Hepatocyte (in vitro differentiated cells): ENCODE results near the gene ITSN1.

Experiments
- EZH2 ChIP-seq: fragments of 200-600 bp; sonication (generic); IDR thresholded peaks from 2 replicates; pipeline ENCODE4 v1.6.1; 2016; ENCODE audit warnings: antibody characterized with exemption, mild to moderate bottlenecking, borderline replicate concordance
- EZH2phosphoT487 ChIP-seq: fragments of 200-600 bp; sonication (generic); IDR thresholded peaks from one replicate; pipeline ENCODE4 v1.6.1; 2018; ENCODE audit warnings: antibody characterized with exemption, mild to moderate bottlenecking, low read depth, moderate library complexity; ENCODE audit not compliant: unreplicated experiment, severe bottlenecking
- TF ChIP-seq, protein P1 (sequence below): fragments of 200-600 bp; sonication (generic); IDR thresholded peaks from 2 replicates; pipeline ENCODE4 v1.5.1; 2016; ENCODE audit warnings: antibody characterized with exemption, mild to moderate bottlenecking; ENCODE audit not compliant: poor library complexity

DNA sequence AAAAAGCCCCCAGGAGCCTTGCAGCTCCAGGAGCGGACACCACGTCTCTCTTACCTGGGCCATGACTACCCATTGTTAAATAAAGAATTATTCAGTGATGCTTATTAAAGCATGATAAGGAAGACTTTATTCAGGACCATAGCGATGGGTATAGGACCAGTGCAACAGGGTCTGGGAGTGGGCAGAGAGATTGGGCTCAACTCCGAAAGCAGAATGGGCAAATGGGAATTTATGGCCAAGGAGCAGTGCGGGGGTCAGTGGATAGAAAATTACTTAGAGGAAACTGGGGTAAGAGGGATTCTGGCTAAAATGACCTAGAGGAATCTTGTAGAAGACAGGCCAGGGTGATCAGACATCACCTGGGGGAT is 273.9 kb downstream of the ITSN1 start:
- TF ChIP-seq, protein P1, sequence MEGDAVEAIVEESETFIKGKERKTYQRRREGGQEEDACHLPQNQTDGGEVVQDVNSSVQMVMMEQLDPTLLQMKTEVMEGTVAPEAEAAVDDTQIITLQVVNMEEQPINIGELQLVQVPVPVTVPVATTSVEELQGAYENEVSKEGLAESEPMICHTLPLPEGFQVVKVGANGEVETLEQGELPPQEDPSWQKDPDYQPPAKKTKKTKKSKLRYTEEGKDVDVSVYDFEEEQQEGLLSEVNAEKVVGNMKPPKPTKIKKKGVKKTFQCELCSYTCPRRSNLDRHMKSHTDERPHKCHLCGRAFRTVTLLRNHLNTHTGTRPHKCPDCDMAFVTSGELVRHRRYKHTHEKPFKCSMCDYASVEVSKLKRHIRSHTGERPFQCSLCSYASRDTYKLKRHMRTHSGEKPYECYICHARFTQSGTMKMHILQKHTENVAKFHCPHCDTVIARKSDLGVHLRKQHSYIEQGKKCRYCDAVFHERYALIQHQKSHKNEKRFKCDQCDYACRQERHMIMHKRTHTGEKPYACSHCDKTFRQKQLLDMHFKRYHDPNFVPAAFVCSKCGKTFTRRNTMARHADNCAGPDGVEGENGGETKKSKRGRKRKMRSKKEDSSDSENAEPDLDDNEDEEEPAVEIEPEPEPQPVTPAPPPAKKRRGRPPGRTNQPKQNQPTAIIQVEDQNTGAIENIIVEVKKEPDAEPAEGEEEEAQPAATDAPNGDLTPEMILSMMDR = no peak
- TF ChIP-seq EZH2 = no peak
- TF ChIP-seq EZH2phosphoT487 = no peak
